Endothelial cell of umbilical vein (primary cell): Measurements from ENCODE around the gene DARS2. TPM values are rescaled to one million over a fixed set of nuclear protein-coding genes. Genes with fewer than 3 reads are reported as not detected.

Experiments
- BruUV-seq: library from RNA; stranded (reverse); fragments of 400-500 nt; replicated peaks from 2 replicates; lab custom pipeline; 2021; lab: Mats Ljungman, UMichigan
- CTCF ChIA-PET: fragments of 300-600, 350-600 bp; sonication (Branson Sonifier 250); formaldehyde crosslinking; loops from one replicate; lab custom pipeline; 2021; ENCODE audit warnings: antibody characterized with exemption, inconsistent platforms; lab: Charles Lee
- POLR2A ChIA-PET: fragments of 300-600, 350-600 bp; sonication (Branson Sonifier 250); formaldehyde crosslinking; loops from one replicate; lab custom pipeline; 2021; ENCODE audit warnings: antibody characterized with exemption, inconsistent platforms; lab: Charles Lee
- DNase-seq: peaks from one replicate; pipeline ENCODE4 v3.0.0-alpha.2; 2011; ENCODE audit warnings: low read depth, low spot score
- FAIRE-seq: peaks from 2 replicates; lab custom pipeline; 2011; peaks lifted over from hg19 to GRCh38; lab: Jason Lieb, UNC
- H2AFZ ChIP-seq: 2 replicates; pipeline ENCODE4 v1.6.0; 2012; ENCODE audit warnings: low read depth, low read length, control low read depth, inconsistent platforms
- H3K27ac ChIP-seq: 2 replicates; pipeline ENCODE4 v1.5.1; 2011; ENCODE audit warnings: low read depth, mild to moderate bottlenecking, control low read depth, low read length, moderate library complexity; ENCODE audit not compliant: insufficient read depth
- H3K27me3 ChIP-seq, 2 experiments: 2 replicates each; pipeline versions ENCODE4 v1.6.0 to v1.6.1; 2011; ENCODE audit warnings: low read length in 2 of 2, mixed read lengths in 1 of 2; ENCODE audit not compliant: control insufficient read depth in 2 of 2, insufficient read depth in 2 of 2
- H3K36me3 ChIP-seq, 2 experiments: 2 replicates in 1 of 2; 3 replicates in 1 of 2; pipeline ENCODE4 v1.5.1; 2011; ENCODE audit warnings: low read length in 2 of 2, mild to moderate bottlenecking in 1 of 2, moderate library complexity in 1 of 2; ENCODE audit not compliant: control insufficient read depth in 2 of 2, insufficient read depth in 2 of 2; ENCODE audit errors: extremely low read depth in 1 of 2
- H3K4me1 ChIP-seq: 3 replicates; pipeline ENCODE4 v1.5.1; 2011; ENCODE audit warnings: mild to moderate bottlenecking, low read length; ENCODE audit not compliant: control insufficient read depth, insufficient read depth; ENCODE audit errors: extremely low read depth
- H3K4me2 ChIP-seq: 2 replicates; pipeline ENCODE4 v1.6.1; 2011; ENCODE audit warnings: low read length, control low read depth, mixed read lengths; ENCODE audit not compliant: insufficient read depth
- H3K4me3 ChIP-seq, 3 experiments: fragments of 200-600 bp in 1 of 3; sonication (generic), shearing (Covaris generic) in 1 of 3; replicated peaks in 1 of 3; 2 replicates each; pipeline ENCODE4 v1.5.1; 2011 to 2016; ENCODE audit warnings: control low read depth in 3 of 3, low read length in 3 of 3, mild to moderate bottlenecking in 2 of 3, inconsistent platforms in 1 of 3, low read depth in 1 of 3, moderate library complexity in 1 of 3; ENCODE audit not compliant: insufficient read depth in 1 of 3
- H3K79me2 ChIP-seq: 2 replicates; pipeline ENCODE4 v1.6.0; 2012; ENCODE audit warnings: low read length, inconsistent platforms; ENCODE audit not compliant: control insufficient read depth, insufficient read depth
- H3K9ac ChIP-seq: replicated peaks from 2 replicates; pipeline ENCODE3; 2011; ENCODE audit warnings: low read length, control low read depth; ENCODE audit not compliant: insufficient read depth; ENCODE audit errors: extremely low read depth
- H3K9me1 ChIP-seq: replicated peaks from 3 replicates; pipeline ENCODE4 v1.6.0; 2011; ENCODE audit warnings: mild to moderate bottlenecking, low read length; ENCODE audit not compliant: control insufficient read depth, insufficient read depth; ENCODE audit errors: extremely low read depth
- H3K9me3 ChIP-seq: replicated peaks from 2 replicates; pipeline ENCODE4 v1.5.1; 2012; ENCODE audit warnings: low read length, inconsistent platforms; ENCODE audit not compliant: control insufficient read depth, insufficient read depth
- H4K20me1 ChIP-seq: replicated peaks from 2 replicates; pipeline ENCODE3; 2011; ENCODE audit warnings: mild to moderate bottlenecking, low read length; ENCODE audit not compliant: control insufficient read depth, insufficient read depth; ENCODE audit errors: extremely low read depth
- FOS ChIP-seq: IDR thresholded peaks from 2 replicates; pipeline ENCODE4 v1.6.1; 2011; ENCODE audit warnings: mild to moderate bottlenecking, low read length, moderate library complexity, borderline replicate concordance; ENCODE audit not compliant: insufficient read depth
- GATA2 ChIP-seq: IDR thresholded peaks from 2 replicates; pipeline ENCODE4 v1.7.0; 2011; ENCODE audit warnings: low read depth, mild to moderate bottlenecking, moderate library complexity, mixed read lengths, low read length; ENCODE audit not compliant: insufficient read length, insufficient read depth
- JUN ChIP-seq: IDR thresholded peaks from 2 replicates; pipeline ENCODE4 v1.6.1; 2011; ENCODE audit warnings: borderline replicate concordance, low read depth; ENCODE audit not compliant: insufficient read length, insufficient read depth
- MAX ChIP-seq: IDR thresholded peaks from 2 replicates; pipeline ENCODE4 v1.6.1; 2011; ENCODE audit not compliant: insufficient read depth, insufficient read length
- POLR2A ChIP-seq: IDR thresholded peaks from 2 replicates; pipeline ENCODE4 v1.6.1; 2012; ENCODE audit warnings: low read depth, mild to moderate bottlenecking, control low read depth, low read length
- POLR2AphosphoS5 ChIP-seq: IDR thresholded peaks from 2 replicates; pipeline ENCODE4 v1.6.1; 2012; ENCODE audit warnings: low read depth, mild to moderate bottlenecking, control low read depth, low read length, moderate library complexity; ENCODE audit not compliant: insufficient read depth
- dilution Hi-C: fragments of 300-500 bp; cut with MboI; formaldehyde crosslinking; loops from one replicate; pipeline ENCODE4 v1.15.0; 2019; ENCODE audit warnings: low sequenced_read_pairs; ENCODE audit not compliant: extremely low pct_ligation_motif_present
- intact Hi-C: fragments of 100-400 bp; cut with micrococcal nuclease; formaldehyde crosslinking; loops from one replicate; pipeline ENCODE4 v1.10.0; 2022
- polyA plus RNA-seq, 4 experiments: library from polyadenylated mRNA; depleted of rRNA in 3 of 4; stranded (reverse) in 3 of 4; unstranded in 1 of 4; fragments of >200 nt; gene quantifications; 2 replicates each; pipeline versions ENCODE4 v1.2.1 to v1.2.3, GENCODE V29; 2011 to 2012; ENCODE audit warnings: missing spikeins in 1 of 4
- total RNA-seq: library from RNA; stranded (reverse); gene quantifications from 2 replicates; pipeline ENCODE4 v1.2.3, GENCODE V29; 2021
- TF ChIP-seq, protein P1 (sequence below), 2 donors: IDR thresholded peaks; 1 replicate in 1 of 2; 2 replicates in 1 of 2; pipeline ENCODE4 v1.5.1; 2011; ENCODE audit warnings: low read length in 2 of 2, mild to moderate bottlenecking in 2 of 2, moderate library complexity in 2 of 2, control low read depth in 1 of 2, inconsistent platforms in 1 of 2, low read depth in 1 of 2; ENCODE audit not compliant: insufficient read depth in 1 of 2; ENCODE audit errors: extremely low read depth in 1 of 2

DARS2 gene
- total and polyA plus RNA-seq, 2 donors (not counting 3 experiments of a cell fraction or from before 2014, with no cell fraction given), result 17.4 to 33.6 TPM

DNA sequence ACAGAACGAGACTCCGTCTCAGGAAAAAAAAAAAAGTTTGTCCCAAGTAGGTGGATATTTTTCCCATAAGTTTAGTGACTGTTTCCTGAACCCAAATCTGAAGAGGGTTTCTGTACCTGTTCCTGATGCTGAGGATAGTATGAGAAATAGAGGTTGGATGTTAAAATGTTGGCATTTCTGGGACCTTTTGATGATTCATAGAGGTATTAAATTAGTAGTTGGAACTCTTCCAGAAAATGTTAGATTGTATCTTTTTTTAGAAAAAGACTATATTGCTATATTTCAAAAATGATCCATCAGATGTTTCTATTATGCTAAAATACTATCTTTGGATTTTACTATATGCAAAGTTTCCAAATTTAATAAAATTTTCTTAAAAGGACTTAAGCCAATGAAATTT lies 3.1 kb downstream of the DARS2 start:
- dilution Hi-C loops, result no loop called here
- intact Hi-C loops, result no loop called here
- POLR2A ChIA-PET, result no interaction called here

More for the DNA sequence above, 3.1 kb downstream of the DARS2 start:
- FAIRE-seq (no peak), DNase-seq (no peak)
- peak overlapping the region; percentile 27 for H3K4me2 ChIP-seq
- H3K27ac ChIP-seq, result no peak overlapping the region
- no TSS peak for BruUV-seq
- no peak overlapping the region for H3K4me3 ChIP-seq
- no peak overlapping the region for H2AFZ ChIP-seq
- no peaks in the 10 kb centered on the region for H3K9me1 ChIP-seq
- CTCF ChIA-PET, result interaction anchor here (1.1 kb wide), 1 partner anchor 398 kb away, joined by 6 read pairs; no protein-coding TSS in a partner anchor
- H3K4me1 ChIP-seq, result peaks cover 13% of the 10 kb centered on the region
- TF ChIP-seq MAX (no peak), POLR2AphosphoS5 (no peak), JUN (no peak), FOS (no peak), POLR2A (no peak), GATA2 (no peak)
- TF ChIP-seq, protein P1, sequence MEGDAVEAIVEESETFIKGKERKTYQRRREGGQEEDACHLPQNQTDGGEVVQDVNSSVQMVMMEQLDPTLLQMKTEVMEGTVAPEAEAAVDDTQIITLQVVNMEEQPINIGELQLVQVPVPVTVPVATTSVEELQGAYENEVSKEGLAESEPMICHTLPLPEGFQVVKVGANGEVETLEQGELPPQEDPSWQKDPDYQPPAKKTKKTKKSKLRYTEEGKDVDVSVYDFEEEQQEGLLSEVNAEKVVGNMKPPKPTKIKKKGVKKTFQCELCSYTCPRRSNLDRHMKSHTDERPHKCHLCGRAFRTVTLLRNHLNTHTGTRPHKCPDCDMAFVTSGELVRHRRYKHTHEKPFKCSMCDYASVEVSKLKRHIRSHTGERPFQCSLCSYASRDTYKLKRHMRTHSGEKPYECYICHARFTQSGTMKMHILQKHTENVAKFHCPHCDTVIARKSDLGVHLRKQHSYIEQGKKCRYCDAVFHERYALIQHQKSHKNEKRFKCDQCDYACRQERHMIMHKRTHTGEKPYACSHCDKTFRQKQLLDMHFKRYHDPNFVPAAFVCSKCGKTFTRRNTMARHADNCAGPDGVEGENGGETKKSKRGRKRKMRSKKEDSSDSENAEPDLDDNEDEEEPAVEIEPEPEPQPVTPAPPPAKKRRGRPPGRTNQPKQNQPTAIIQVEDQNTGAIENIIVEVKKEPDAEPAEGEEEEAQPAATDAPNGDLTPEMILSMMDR (IDR thresholded peaks at IDR 0.05; ENCODE audit: extremely low read depth in 1 of 2, insufficient read depth in 1 of 2, low read depth in 1 of 2, low read length in 2 of 2), result no peak
- H3K36me3 ChIP-seq, result no peaks in the 10 kb centered on the region
- no peaks in the 10 kb centered on the region for H3K9me3 ChIP-seq
- H3K27me3 ChIP-seq, result no peaks in the 10 kb centered on the region
- H3K79me2 ChIP-seq, result peaks cover 16% of the 10 kb centered on the region
- H3K9ac ChIP-seq, result no peak overlapping the region
- no peaks in the 10 kb centered on the region for H4K20me1 ChIP-seq
